Fibroblast of the aortic adventitia (primary cell): ENCODE results near the gene GIPC1. TPM values are rescaled to one million over a fixed set of nuclear protein-coding genes. Genes with fewer than 3 reads are reported as not detected.

Source experiments
- DNase-seq: peaks from one replicate; pipeline ENCODE4 v3.0.0-alpha.2; 2010; ENCODE audit warnings: low read depth
- H3K4me3 ChIP-seq: 2 replicates; pipeline ENCODE4 v1.5.1; 2011; ENCODE audit warnings: low read depth, mild to moderate bottlenecking, control low read depth, low read length, moderate library complexity
- CTCF ChIP-seq: IDR thresholded peaks from 2 replicates; pipeline ENCODE4 v1.5.1; 2011; ENCODE audit warnings: mild to moderate bottlenecking, low read length, control low read depth, inconsistent platforms; ENCODE audit not compliant: insufficient read depth
- total RNA-seq: library from RNA; depleted of rRNA; stranded (reverse); fragments of >200 nt; gene quantifications from 2 replicates; pipeline ENCODE4 v1.2.3, GENCODE V29; 2012; ENCODE audit warnings: low replicate concordance

The GIPC1 gene
- total RNA-seq, 1 donor, result 93.5 TPM

- no peak for TF ChIP-seq CTCF
- H3K4me3 ChIP-seq, result peak overlapping the region; percentile 79
- DNase-seq, result no peak
Measured at GRCh38 chr19:14528419-14529253, 32.7 kb upstream of the GIPC1 start.

- TF ChIP-seq CTCF, result no peak
- no peak overlapping the region for H3K4me3 ChIP-seq
- no peak for DNase-seq
Measured at GRCh38 chr19:14526423-14526822, 30.5 kb upstream of the GIPC1 start.

GRCh38 chr19:14525729-14526128, 29.8 kb upstream of the GIPC1 start:
- no peak for DNase-seq
- H3K4me3 ChIP-seq, result no peak overlapping the region
- no peak for TF ChIP-seq CTCF

GRCh38 chr19:14520543-14520942, 24.6 kb upstream of the GIPC1 start:
- H3K4me3 ChIP-seq, result no peak overlapping the region
- no peak for DNase-seq
- no peak for TF ChIP-seq CTCF

GRCh38 chr19:14519860-14520407, 24.0 kb upstream of the GIPC1 start:
- no peak overlapping the region for H3K4me3 ChIP-seq
- DNase-seq, result peak; percentile 72
- TF ChIP-seq CTCF, result no peak

- DNase-seq, result no peak
- TF ChIP-seq CTCF, result no peak
- H3K4me3 ChIP-seq, result no peak overlapping the region
Measured at GRCh38 chr19:14519245-14519859, 23.4 kb upstream of the GIPC1 start.
